ENCODE results near the gene PPP2R1A.
"Not testable (repeated sequence)": the region's sequence is repeated elsewhere in the genome, so short reads cannot be mapped to it uniquely, and the experiment has no call there.

PPP2R1A gene

DNA sequence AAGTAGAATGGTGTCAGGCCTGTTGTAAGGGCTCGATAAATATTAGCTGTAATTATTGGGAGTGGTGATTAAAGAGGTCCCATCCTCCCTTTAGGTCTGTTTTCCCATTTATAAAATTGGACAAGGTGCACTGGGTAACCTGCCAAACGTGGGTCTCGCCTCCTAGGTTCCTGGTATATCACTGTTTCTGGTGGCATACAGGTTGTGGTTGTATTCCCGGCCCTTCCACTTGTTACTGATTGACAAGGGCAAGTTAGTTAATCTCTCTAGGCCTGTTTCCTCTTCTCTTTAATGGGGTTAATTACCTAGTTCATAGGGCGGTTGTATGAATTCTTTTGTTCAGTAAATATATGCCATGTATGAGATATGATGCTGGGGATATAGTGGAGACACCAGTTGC, 1.5 kb downstream of the PPP2R1A start:
- TF ChIP-seq, protein P1, sequence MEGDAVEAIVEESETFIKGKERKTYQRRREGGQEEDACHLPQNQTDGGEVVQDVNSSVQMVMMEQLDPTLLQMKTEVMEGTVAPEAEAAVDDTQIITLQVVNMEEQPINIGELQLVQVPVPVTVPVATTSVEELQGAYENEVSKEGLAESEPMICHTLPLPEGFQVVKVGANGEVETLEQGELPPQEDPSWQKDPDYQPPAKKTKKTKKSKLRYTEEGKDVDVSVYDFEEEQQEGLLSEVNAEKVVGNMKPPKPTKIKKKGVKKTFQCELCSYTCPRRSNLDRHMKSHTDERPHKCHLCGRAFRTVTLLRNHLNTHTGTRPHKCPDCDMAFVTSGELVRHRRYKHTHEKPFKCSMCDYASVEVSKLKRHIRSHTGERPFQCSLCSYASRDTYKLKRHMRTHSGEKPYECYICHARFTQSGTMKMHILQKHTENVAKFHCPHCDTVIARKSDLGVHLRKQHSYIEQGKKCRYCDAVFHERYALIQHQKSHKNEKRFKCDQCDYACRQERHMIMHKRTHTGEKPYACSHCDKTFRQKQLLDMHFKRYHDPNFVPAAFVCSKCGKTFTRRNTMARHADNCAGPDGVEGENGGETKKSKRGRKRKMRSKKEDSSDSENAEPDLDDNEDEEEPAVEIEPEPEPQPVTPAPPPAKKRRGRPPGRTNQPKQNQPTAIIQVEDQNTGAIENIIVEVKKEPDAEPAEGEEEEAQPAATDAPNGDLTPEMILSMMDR (IDR thresholded peaks at IDR 0.05; ENCODE audit: extremely low read depth, missing control alignments): no peak
- DNase-seq (ENCODE audit: low spot score): no peak

DNA sequence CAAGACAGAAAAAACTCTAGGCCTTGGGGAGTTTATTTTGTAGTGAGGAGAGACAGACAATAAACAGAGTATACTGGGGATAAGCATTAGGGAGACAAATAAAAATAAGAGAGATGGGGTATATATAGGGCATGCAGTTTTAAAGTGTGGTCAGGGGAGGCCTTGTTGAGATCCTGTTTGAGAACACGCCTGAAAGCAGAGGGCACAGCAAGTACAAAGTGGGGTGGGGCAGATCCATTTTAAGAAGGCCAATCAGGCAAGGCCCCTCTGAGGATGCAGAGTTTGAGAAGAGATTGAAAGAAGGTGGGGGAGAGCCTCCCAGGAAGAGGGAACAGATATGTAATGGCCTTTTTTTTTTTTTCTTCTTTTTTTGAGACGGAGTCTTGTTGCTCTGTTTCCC, 2.1 kb downstream of the PPP2R1A start:
- no peak for DNase-seq (ENCODE audit: low spot score)
- TF ChIP-seq, protein P1 (IDR thresholded peaks at IDR 0.05; ENCODE audit: extremely low read depth, missing control alignments): no peak

DNA sequence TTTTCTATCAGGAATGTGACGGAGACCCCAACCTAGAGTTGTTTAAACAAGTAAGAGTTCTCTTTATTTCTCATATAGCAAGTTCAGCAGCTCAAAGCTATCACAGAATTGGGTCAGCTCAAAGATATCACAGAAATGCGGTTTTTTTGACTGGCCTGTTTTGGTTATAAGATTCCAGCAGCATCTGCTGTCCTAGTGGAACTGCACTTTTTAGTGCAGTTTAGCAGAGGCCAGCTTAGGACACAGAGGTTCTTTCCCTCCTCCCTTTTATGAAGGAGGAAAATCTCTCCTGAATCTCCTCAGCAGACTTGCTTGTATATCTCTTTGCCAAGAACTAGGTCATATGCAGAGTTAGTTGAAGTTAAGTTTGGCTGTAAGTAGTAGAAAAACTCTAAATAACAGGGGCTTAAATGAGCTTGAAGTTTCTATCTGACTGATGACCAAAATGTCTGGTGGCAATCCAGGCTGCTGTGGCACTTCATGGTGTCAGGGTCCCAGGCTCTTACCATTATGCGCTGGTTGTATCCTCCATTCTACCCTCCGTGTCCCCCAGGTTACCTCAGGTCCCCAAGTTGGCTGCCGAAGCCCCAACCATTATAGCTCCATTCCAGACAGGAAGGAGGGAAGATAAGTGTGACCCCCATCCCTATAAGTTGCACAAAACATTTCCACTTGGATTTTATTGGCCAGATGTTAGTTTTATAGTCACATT, 6.6 kb downstream of the PPP2R1A start:
- DNase-seq (ENCODE audit: low spot score): no peak
- TF ChIP-seq, protein P1 (IDR thresholded peaks at IDR 0.05; ENCODE audit: extremely low read depth, missing control alignments): no peak

DNA sequence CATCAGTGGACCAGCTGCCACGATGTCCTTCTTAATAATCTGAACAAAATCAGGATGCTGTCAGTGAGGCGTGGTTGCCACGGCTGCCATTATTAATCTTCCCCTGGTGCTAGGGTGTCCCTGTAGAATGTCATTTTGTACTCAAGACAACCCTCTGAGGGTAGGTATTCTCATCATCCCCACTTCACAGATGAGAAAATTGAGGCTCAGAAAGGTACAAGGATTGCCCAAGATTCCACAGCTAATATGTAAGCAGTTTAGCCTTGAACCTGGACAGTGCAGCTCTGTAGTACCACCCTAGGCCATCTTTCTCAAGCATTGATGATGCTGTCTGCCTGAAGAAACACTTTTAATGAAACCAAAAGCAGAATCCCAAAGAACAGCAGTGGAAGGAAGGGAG, 8.1 kb downstream of the PPP2R1A start:
- TF ChIP-seq, protein P1 (IDR thresholded peaks at IDR 0.05; ENCODE audit: extremely low read depth, missing control alignments): no peak
- no peak for DNase-seq (ENCODE audit: low spot score)

- no peak for DNase-seq (ENCODE audit: low spot score)
- TF ChIP-seq, protein P1 (IDR thresholded peaks at IDR 0.05; ENCODE audit: extremely low read depth, missing control alignments): no peak
Observed at GRCh38 chr19:52198678-52199077, 8.8 kb downstream of the PPP2R1A start.

- TF ChIP-seq, protein P1 (IDR thresholded peaks at IDR 0.05; ENCODE audit: extremely low read depth, missing control alignments): no peak
- DNase-seq (ENCODE audit: low spot score): no peak
Observed at GRCh38 chr19:52200044-52200443, 10.2 kb downstream of the PPP2R1A start.

- DNase-seq (ENCODE audit: low spot score): not testable (repeated sequence)
Observed at GRCh38 chr19:52200755-52201391, 11.0 kb downstream of the PPP2R1A start.

- DNase-seq (ENCODE audit: low spot score): no peak
- TF ChIP-seq, protein P1 (IDR thresholded peaks at IDR 0.05; ENCODE audit: extremely low read depth, missing control alignments): no peak
Observed at GRCh38 chr19:52206481-52206880, 16.6 kb downstream of the PPP2R1A start.

Data from GM20000 (cell line).